Measurements from ENCODE around the gene RNF145. TPM values are rescaled to one million over a fixed set of nuclear protein-coding genes. Genes with fewer than 3 reads are reported as not detected.

Gene RNF145
- total and polyA plus RNA-seq, 2 donors (not counting 1 experiment from before 2014, with no cell fraction given): 24.5 to 57.2 TPM

- intact Hi-C loops (cut with micrococcal nuclease): loop anchor here (2.0 kb wide), 1 partner anchor 64 kb away; the partner anchor contains the start of gene UBLCP1
These were observed 10.1 kb downstream of the RNF145 start for GRCh38 chr5:159199225-159199624.

More at GRCh38 chr5:159199225-159199624, 10.1 kb downstream of the RNF145 start:
- H3K27me3 Mint-ChIP-seq: no peaks in the 10 kb centered on the region
- peak overlapping the region; percentile 49 for H3K4me3 Mint-ChIP-seq
- CTCF ChIA-PET: interaction anchor here (0.6 to 3.9 kb wide), 6 partner anchors 9 to 294 kb away, joined by 3 to 37 read pairs (median 12); no protein-coding TSS in a partner anchor
- peak overlapping the region; percentile 65 for H3K27ac Mint-ChIP-seq
- Histone ChIP-seq H3K4me2 (replicated peaks; ENCODE audit: low read depth, low read length, poor library complexity, severe bottlenecking) (peak overlapping the region; percentile 52), H3K9me3 (ENCODE audit: control extremely low read depth in 1 of 3, control insufficient read depth in 2 of 3, insufficient read depth in 1 of 3, low read length in 2 of 3) (no peaks in the 10 kb centered on the region), H3K27ac (ENCODE audit: low read length in 2 of 2) (peak overlapping the region; percentile 64 to 67), H3K79me2 (ENCODE audit: control insufficient read depth, insufficient read depth, low read length) (peaks cover 91% of the 10 kb centered on the region), H4K20me1 (ENCODE audit: control insufficient read depth, insufficient read depth, low read length, poor library complexity, severe bottlenecking) (peaks cover 9% of the 10 kb centered on the region), H2AFZ (ENCODE audit: insufficient read depth, low read depth, low read length, poor library complexity, severe bottlenecking) (no peak overlapping the region), H3K27me3 (replicated peaks in 1 of 4; ENCODE audit: control extremely low read depth in 1 of 4, control insufficient read depth in 3 of 4, insufficient read depth in 4 of 4, low read length in 3 of 4) (no peaks in the 10 kb centered on the region), H3K9ac (ENCODE audit: low read length) (no peak overlapping the region), H3K4me1 (ENCODE audit: control insufficient read depth in 2 of 2, insufficient read depth in 2 of 2, low read length in 2 of 2) (peaks cover 28 to 49% of the 10 kb centered on the region in 2 donors), H3K36me3 (replicated peaks in 1 of 2; ENCODE audit: control extremely low read depth in 1 of 2, control insufficient read depth in 1 of 2, extremely low read depth in 1 of 2, insufficient read depth in 2 of 2, low read length in 1 of 2) (peaks cover 8 to 31% of the 10 kb centered on the region in 2 experiments), H3K4me3 (ENCODE audit: control extremely low read depth in 1 of 5, extremely low read depth in 1 of 5, insufficient read depth in 1 of 5, low read depth in 2 of 5, low read length in 4 of 5) (no peak overlapping the region)
- peaks cover 55% of the 10 kb centered on the region for H3K4me1 Mint-ChIP-seq
- peak; percentile 35 for DNase-seq
- no peaks in the 10 kb centered on the region for H3K9me3 Mint-ChIP-seq (ENCODE audit: insufficient read depth)
- WGBS (ENCODE audit: insufficient coverage): no CpG with 5 or more reads among the region's 3 CpGs
- TF ChIP-seq CTCF (IDR thresholded peaks at IDR 0.05) (no peak), EZH2 (IDR thresholded peaks at IDR 0.05; ENCODE audit: borderline replicate concordance, insufficient read depth, low read depth, low read length, poor library complexity, severe bottlenecking) (no peak)
- no peak for ATAC-seq (ENCODE audit: low read depth)
- POLR2A ChIA-PET: interaction anchor here (0.6 to 2.8 kb wide), 3 partner anchors 9 to 411 kb away, joined by 3 to 23 read pairs (median 7); partner anchors contain the start of gene UBLCP1
